HG02571 (cell line): ENCODE results near the gene FBXO31.

Source experiments
- ATAC-seq: cut with Tn5 transposase; IDR thresholded peaks from one replicate; pipeline ENCODE4 v1.9.1; 2021; ENCODE audit warnings: mild to moderate bottlenecking, moderate library complexity; ENCODE audit not compliant: unreplicated experiment

FBXO31 gene

GRCh38 chr16:87293990-87294389 is 89.6 kb downstream of the FBXO31 start:
- ATAC-seq: no peak

DNA sequence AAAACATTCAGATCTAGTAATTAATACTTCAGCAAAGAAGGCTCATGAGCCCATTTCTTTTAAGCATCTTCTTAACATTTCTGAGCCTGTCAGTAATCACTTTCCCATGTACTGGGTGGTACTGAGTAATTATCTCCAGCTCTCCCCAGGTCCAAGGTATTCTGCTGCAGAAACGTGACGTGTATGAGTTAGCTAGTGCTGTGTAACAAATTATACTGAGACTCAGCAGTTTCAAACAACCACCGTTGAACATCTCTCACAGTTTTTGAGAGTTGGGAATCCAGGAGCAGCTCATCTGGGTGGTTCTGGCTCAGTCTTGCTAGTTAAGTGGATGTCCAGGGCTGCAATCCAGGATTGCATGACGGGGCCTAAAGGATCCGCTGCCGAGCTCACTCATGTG is 91.6 kb downstream of the FBXO31 start:
- no peak for ATAC-seq

GRCh38 chr16:87288753-87289362 is 94.7 kb downstream of the FBXO31 start:
- ATAC-seq: no peak

- no peak for ATAC-seq
Measured at GRCh38 chr16:87286839-87287626, 96.5 kb downstream of the FBXO31 start.

DNA sequence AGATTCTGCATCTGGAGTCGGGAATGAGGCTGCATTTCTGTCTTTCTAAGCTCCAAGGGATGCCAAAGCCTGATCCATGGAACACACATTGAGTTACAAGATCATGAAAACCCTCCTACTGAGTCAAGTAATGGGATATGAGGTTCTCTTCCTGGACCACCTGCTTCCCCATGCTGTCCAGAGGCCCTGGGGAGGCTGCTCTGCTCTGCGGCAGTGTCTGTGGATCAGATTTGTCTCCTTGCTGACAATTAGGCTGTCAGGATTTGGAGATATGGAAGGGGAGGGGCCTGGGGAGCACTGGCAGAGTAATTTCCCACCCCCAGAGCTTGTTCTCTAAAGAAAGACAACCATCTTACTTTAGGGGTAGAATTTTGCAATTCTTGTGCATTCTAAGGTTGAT is 99.4 kb downstream of the FBXO31 start:
- ATAC-seq: no peak

DNA sequence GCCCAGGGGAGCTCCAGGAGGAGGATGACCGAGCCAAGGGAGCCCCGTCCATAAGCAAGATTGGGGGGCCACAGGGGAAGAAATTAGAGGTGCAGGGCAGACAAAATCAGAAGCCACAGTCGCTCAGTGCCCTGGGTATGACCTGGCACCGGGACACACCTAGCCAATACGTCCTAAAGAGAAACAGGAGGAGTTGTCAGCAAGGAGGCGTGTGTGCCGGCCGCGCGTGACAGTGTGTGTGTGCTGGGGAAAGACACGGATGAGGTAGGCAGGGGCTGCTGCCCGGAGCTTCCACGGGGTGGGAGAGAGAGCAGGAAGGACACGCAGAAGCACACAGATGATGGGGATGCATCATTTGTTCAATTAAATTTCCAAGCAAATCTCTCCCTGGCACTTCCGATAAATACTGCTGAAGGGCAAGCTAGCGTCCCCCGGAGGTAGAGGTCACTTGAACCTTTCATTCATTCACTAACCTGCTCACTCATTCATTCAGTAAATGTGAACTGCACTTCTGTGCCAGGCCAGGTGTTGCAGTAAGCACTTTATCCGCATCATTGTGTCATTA is 104.4 kb downstream of the FBXO31 start:
- no peak for ATAC-seq

DNA sequence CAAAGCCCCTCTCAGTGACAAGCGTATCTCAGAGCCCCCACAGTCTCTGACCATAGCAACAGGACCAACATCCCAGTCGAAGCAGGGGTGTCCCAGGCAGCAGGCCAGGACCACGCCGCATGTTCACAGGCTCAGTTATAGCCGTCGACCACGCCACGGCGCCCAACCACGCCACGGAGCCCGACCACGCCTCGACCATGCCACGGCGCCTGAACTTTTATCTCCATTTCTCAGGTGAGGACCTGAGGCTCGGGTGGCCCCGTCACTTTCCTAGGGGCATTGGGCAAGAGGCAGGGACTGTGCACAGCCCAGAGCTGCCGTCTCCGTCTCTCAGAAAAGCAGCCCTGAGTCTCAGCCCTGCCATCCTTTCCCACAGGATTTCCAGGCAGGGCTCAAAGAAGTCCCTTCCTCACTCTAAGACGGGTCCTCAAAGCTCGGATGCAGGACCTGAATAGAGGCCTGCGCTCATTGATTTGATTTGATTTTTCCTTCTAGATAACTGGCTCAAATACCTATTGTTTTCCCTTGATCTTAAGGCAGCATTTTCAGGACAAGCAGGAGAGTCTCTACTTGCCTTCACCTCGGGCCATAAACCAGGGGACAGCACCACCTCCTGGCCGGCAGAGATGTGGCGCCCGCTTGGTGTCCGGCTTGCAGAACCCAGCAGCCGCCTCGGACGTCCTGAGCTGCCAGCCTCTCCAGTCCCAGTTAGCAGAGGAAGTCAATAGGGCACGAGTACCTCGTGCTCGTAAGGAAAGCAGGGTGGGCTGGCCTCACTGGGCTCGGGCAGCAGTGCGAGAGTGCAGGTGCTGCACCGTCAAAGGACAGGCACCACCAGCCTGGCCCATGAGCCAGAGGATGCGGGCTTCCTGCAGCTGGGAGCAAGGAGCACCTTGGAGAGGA is 105.1 kb downstream of the FBXO31 start:
- no peak for ATAC-seq
